GM21619 (cell line): Measurements from ENCODE around the gene IFT43.

Source experiments
- ATAC-seq: cut with Tn5 transposase; IDR thresholded peaks from one replicate; pipeline ENCODE4 v1.9.1; 2021; ENCODE audit not compliant: unreplicated experiment

The IFT43 gene

DNA sequence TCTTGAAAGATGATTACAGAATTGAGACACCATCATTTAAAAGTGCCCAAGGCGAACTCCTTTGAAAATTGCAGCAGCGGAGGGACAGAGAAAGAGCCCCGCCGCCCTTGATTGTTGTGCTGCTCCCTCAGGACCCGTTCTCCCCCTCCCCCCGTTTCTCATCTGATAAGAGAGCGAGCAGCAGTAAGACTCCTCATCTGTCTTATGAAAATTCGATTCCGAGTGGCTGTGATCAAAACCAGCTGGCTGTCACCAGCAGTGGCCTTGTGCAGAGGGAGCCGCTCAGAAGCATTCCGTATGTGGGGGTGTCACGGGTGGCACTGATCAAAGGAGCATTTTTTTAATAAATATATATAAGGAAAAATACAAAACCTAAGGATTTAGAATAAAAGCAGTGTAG is 88.2 kb downstream of the IFT43 start:
- no peak for ATAC-seq

DNA sequence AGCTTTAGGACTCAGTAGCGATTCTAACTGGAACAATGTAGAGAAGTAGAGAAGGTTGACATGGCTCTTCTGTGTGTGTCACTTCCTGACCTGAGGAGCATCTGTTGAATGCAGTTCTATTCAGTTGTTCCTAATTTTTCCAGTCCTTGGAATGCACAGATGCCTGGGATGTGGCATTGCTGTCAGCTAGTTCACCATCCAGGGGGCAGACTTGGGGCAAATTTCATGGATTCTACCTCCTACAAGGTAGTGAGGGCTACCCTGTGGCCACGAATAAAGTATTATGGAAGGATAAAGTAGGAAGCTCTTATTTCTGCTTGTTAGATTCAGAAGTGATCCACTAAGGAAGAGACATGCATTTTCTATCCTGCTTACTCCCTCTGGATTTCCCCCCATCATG is 91.8 kb downstream of the IFT43 start:
- no peak for ATAC-seq

DNA sequence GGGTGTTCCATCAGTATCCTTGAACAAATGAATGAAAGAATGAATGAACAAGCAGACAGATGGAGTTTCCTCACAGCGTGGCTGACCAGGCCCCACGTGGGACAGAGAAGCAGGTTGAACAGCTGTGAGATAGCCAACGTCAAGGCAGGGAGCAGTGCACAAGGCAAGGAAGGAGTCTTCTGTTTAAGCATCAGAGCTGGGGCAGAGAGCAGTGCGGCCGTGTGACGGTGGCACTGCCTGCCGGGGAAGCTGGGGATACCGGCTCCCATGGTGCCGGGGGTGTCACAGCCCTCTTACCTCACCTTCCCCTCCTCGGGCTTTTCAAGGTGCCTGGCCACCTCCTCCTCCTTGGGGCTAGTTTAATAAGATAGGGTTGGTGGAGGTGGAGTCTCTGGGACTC is 92.9 kb downstream of the IFT43 start:
- ATAC-seq, result no peak

DNA sequence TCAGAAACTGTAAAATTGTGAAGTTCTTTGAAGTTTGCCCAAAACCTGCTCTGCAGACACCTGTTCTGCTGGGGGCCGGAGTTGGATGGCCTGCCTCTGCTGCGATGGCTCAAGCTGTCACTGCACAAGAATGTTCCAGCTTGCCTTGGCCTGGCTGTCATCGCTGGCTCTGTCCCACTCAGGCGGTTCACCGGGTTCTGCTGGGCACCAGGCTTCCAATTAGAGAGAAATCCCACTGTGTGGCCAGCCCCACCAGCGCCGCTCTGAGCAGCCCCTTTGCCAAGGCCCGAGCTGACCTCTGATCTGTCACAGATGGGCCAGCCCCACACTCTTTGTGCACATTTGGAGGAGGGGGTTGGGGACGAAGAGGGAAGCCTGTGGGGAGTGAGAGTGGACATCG is 94.5 kb downstream of the IFT43 start:
- no peak for ATAC-seq

DNA sequence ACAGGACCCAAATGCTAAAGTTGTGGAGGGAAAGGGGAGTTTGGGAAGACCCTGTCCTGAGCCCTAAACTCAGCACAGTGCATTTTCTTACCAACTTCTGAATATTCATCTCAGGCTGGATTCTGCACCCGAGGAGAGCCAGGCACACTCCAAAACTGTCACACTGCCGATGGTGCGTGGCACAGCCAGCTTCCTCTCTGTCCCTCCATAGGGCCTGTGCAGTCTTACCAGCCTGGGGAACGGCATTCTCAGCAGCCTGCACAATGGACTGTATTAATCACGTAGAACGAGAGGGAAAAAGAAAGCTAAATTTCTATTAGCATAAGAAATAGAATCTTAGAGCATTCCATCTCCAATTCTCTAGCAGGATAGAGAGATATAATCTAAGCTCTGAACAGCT is 94.9 kb downstream of the IFT43 start:
- ATAC-seq, result no peak

DNA sequence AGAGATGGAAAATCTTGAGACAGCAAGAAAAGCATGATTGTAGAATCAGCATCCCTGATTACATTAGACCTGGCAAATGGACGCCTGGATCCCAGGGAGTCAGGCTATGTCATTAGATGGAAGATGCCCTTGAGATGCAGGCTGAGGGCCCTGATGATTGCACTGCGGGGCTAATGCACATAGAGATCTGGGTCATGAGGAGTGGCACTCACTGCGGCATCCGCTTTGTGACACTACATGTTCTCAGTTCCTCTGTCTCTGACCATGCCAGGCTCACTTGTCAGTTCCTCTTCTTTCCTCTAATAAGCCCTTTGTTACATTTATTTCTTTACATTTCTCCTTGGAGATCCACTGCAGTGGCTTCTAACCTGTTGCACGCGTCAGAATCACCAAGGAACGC is 96.1 kb downstream of the IFT43 start:
- no peak for ATAC-seq

DNA sequence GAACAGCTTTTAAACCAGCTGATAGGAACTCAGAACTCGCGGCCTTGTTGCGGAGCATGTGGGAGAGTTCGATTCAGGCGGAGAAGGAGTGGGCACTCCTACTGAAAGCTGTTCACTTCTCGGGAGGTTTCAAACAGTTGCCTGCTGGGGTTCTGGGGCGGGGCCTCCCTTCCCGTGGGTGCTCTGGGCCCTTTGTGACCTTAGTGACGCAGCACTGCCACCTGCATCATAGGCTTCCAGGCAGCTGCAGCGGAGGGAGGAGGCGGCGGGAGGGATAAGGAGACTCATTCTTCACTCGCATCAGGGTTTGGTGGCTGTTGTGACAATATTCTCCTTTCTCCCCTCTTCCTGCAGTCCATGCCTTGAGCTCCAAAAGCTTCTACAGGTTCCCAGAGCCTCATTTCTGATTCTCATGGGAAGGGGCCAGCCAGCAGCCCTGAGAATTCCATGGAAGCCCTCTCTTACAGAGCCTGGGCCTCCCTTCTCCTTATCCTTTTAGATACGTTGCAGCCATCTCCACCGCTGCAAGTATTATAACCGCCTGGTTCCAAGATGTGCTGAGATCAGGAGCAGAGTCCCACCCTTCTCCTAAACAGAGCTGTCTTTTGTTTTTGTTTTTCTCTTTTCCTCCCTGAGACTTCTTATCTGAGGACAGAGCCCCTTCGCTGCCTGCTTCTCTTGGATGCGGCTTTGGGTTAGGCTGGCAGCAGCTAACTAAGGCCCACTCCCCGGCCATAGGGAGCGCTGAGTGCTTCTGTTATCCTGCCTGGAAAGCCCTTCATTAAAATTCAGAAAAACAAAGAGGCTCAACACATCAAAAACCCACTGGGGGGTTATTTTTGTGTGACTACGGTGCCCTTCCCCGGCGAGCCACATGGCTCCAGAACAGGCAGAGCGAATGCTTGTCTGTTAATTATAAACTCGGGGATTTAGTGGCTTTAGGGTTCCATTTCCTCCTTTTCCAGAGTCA is 98.5 kb downstream of the IFT43 start:
- no peak for ATAC-seq

DNA sequence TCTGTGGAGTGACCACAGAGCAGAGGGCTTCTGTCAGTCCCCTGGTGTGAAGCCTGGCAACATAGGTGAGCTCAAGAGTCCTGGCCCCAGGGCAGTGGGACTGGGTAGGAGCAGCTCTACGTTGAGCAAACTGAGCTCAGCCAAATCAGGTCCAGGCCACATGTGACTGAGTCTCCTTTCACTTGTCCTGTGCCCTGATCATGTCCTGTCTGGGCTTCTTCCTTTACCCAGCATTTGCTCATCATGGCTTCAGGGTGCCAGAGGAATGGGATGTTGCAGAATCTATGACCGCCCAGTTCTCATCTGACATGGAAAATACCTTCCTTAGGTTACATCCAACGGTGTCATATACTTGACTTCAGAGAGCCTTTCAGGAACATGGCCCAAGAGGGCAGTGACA is 99.8 kb downstream of the IFT43 start:
- no peak for ATAC-seq

DNA sequence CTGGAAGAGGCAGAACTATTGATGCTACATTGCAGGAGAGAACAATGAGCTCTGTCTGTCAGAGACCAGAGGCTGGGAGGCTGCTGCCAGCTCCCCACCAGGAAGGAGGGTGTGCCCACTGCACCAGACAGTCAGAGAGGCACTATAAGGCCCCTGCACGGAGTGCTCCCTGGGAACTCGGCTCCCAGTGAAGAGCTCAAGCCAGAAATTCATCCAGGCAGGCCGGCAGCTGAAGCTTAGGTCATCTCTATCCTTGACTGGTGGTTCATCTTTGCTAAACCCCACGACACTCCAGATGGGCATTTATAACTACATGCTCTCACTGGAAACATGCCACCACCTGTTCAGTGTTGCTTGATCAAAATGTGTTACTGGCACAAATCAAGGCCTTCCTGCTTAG is 101.1 kb downstream of the IFT43 start:
- ATAC-seq, result no peak

DNA sequence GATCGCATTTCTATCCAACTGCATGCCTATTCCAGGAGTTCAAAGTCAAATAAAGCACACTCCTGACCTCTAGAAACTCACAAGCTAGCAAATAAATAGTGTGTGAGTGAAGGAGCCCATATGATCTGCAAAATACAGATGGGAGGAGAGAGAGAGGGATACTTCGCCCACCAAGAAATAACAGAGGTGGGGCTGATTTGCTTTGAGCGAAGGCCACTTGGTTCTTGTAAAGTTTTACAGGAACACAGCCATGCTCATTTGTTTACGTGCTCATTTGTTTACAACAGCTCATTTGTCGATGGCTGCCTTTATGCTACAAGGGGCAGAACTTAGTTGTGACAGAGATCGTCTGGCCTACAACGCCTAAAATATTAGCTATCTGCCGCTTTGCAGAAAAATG is 102.8 kb downstream of the IFT43 start:
- no peak for ATAC-seq

DNA sequence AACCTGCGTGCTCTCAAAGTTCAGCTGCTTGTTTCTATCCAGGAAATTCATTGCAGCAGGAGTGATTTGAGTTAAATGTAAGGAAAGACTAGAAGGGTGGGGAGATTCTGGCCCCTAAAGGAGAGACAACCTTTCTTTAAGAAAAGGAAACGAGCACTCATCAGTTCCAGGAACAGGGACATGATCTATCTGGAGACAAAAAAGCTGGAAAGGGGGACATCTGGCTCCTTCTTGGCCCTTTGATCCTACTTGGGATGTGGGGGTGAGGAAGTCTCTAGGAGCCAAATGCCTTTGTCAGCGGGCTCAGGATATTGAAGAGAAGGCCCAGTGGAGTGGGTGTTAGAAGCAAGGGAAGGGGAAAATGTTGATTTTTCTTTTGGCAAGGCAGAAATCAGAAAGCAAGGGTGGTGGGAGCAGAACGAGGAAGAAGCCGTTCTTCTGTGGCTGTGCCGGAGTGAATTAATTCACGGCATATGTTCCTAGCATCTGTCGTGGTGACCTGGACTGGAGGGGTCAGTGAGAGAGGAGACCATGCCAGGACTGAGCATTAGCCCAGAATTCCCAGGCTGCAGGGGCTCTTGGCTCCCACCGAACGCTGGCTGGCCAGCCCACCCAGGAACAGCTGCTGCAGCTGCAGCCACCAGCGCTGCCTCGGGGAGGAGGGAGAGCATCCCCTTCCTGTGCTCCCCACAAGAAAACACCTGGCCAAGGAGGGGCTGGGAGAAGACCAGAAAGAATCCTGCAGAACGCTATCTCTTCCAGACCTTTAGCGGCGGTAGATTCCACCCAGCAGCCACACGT is 103.4 kb downstream of the IFT43 start:
- ATAC-seq, result no peak

DNA sequence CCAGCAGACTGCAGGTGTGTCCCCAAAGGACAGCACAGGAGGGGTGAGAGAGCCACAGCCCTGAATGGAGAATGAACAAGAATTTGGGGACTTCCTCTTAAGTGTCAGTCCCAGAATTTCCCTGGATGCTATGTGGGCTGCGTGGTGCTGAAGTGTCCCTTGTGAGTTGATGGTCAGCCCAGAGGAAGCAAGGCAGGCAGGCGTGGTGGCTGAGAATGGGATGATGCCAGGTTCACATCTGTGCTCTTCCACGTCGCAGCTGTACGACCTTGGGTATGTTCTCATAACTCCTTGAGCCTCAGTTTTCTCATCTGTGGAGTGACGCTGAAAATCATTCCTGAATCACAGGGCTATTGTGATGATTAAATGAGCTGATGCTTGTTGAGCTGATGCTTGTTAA is 104.0 kb downstream of the IFT43 start:
- ATAC-seq, result no peak

DNA sequence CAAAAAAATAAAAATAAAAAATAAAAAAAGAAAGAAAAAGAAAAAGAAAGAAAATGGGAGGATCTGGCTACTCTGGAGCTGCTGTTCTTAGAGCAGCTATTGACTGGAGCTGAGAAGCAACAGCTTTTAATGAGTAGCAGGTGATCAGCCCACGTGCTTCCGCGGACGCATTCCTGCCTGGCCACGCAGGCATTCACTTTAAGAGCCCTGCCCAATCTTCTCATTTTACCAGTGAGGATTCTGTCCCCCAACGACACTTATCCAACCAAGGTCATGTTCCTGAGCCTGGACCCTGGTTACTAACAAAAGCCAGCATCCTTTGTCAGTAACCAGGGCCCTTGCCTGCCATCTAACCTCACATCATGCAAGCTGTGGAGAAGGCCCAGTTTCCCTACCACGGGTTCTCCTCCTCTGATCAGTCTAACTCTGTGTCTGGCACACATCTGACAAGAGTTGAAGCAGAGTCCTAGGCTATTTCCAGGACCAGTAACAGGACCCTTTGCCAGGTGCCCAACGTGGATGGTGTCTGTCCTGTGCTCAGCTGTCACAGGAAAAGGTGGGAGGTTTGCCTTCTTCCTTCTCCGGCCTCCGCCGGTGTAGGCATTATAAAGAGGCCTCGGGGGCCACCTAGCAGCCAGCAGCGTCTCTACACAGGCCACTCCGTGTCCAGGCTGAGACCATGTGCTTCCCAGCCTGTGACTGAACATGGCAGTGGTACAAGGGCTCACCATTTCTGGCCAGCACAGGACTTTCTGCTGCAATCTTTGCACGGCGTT is 105.2 kb downstream of the IFT43 start:
- ATAC-seq, result no peak

DNA sequence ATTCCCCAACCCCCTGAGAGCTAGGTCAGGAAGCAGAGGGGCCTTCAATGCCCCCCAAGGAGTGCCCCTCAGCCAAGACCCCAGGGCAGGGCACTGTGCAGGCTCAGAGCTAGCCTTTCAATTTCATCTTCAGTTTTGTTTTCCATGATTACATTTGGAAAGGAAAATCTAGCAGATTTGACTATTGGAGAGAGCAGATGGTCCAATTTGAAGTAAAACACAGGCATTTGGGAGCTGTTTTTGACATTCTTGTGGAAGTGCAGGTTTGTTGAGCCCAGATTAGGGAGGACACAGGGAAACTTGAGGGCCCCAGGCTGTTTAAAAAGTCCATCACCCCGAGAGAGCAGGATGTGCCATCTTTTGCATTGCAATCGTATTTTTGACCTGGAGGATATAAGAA is 107.5 kb downstream of the IFT43 start:
- ATAC-seq, result no peak

DNA sequence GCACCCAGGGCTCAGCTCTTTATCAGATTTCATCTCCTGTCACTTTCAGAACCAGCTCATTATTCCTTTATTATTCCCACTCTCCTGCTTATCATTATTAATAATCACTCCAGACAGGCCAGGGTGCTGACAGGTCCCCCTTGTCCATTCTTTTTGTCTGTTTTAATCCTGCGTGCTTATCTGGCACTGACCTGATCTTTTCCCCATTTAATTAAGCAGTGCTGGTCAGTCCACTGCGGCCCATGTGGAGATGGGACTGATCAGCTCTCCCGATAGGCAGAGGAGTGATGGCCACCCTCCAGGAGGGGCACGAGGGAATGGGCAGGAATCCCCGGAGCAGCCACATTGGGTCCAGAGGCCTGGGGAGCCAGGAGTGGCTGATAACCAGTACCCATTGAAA is 110.7 kb downstream of the IFT43 start:
- ATAC-seq, result no peak

DNA sequence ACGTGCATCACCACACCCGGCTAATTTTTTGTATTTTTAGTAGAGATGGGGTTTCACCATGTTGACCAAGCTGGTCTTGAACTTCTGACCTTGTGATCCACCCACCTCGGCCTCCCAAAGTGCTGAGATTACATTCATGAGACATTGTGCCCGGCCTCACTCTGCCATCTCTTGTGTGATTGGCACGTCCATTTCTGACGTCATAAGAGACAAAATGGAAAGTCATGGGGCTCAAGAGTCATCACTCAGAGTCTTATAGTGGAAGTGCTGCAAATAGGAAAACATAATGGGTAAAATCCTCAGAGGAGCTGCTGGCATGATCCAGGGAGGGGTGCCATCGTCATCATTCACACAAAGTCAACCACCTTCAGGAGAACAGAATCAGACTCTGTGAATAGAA is 112.0 kb downstream of the IFT43 start:
- ATAC-seq, result no peak

DNA sequence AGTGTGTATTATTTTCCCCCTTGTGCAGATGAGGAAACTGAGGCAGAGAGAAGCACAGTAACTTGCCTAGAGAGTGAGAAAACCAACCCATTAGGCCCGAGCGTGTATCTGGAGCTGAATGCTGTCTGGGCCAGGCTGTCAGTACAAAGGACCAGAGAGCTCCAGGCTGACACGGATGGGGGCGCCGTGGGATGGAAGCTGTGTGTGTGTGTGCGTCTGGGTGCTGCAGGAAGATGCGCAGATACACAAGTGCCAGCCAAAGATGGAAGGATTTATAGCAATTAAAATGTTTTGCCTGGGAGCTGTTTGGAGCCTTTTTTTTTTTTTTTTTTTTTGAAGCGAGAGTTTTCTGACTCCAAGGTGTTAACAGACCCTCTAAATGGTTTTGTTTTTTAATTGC is 112.5 kb downstream of the IFT43 start:
- no peak for ATAC-seq

DNA sequence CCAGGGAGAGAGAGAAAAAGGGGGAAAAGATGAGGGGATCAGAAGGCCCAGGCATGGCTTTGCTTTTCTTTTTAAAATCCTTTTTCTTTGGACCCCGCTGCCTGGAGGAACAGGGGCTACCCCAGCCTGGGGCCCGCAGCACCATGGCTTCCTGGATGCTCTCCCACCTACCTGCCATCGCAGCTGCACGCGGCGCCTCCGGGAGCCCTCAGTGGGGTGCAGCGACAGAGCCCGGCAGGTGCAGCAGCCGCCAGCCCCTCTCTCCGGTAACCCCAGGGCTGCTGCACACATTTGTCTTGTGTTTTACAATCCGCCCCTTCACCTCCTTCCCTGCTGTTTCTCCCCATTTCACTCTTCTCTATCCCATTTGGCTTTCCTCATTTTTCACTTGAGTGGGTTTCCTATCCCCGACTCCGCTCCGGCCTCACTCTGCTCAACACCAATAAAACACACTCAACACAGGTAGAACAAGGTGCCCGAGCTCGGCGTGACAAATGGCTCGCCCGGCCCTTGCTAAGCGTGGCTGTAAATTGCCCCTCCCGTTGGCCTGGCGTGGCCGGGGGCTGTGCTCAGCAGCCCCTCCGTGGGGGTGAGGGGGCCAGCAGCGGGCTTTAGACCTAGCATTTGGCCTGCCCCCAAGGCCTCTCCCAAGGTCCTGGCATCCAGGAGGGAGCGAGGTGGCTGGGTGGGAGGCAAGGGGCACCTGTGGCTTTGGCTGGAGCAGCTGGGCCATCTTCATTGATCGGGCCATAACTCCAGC is 113.5 kb downstream of the IFT43 start:
- no peak for ATAC-seq

DNA sequence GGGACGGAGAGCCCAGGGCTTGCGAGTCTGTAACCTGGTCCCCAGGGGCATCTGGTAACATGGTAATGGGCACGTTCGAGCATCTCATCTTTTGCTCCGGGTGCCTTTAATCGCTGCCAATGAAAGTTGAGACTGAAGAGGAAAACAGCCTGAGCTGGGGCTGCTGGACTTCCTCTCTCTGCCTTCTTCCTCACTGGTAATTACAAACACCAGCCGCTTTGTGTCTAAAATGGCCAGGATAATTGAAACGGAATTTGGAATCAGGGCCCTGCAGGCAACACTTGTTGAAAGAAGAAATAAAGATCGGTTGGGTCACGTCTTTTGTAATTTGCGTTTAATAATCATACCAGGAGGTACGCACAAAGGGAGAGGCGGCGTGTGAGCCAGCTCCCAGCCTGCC is 114.7 kb downstream of the IFT43 start:
- no peak for ATAC-seq
